Measurements from ENCODE around the gene MTUS2. TPM values are rescaled to one million over a fixed set of nuclear protein-coding genes. Genes with fewer than 3 reads are reported as not detected.

The MTUS2 gene
- total and polyA plus RNA-seq, 2 experiments from 2014 or later: 0.27 to 0.38 TPM

GRCh38 chr13:29382021-29382420 is 561.9 kb downstream of the MTUS2 start (continued):
- TF ChIP-seq EZH2phosphoT487 (IDR thresholded peaks at IDR 0.05; ENCODE audit: unreplicated experiment) (no peak), JUNB (IDR thresholded peaks at IDR 0.05; ENCODE audit: unreplicated experiment) (no peak), ZNF331 (CRISPR knock-in tag; IDR thresholded peaks at IDR 0.05; ENCODE audit: low read depth) (no peak), ZNF114 (CRISPR knock-in tag; IDR thresholded peaks at IDR 0.05) (no peak), CREB1 (CRISPR knock-in tag; IDR thresholded peaks at IDR 0.05; ENCODE audit: low read depth) (no peak), EZH2 (IDR thresholded peaks at IDR 0.05; ENCODE audit: low read depth, unreplicated experiment) (no peak), NANOG (IDR thresholded peaks at IDR 0.05; ENCODE audit: borderline replicate concordance) (no peak)
- TF ChIP-seq, protein P1, sequence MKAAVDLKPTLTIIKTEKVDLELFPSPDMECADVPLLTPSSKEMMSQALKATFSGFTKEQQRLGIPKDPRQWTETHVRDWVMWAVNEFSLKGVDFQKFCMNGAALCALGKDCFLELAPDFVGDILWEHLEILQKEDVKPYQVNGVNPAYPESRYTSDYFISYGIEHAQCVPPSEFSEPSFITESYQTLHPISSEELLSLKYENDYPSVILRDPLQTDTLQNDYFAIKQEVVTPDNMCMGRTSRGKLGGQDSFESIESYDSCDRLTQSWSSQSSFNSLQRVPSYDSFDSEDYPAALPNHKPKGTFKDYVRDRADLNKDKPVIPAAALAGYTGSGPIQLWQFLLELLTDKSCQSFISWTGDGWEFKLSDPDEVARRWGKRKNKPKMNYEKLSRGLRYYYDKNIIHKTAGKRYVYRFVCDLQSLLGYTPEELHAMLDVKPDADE (IDR thresholded peaks at IDR 0.05): no peak

DNA sequence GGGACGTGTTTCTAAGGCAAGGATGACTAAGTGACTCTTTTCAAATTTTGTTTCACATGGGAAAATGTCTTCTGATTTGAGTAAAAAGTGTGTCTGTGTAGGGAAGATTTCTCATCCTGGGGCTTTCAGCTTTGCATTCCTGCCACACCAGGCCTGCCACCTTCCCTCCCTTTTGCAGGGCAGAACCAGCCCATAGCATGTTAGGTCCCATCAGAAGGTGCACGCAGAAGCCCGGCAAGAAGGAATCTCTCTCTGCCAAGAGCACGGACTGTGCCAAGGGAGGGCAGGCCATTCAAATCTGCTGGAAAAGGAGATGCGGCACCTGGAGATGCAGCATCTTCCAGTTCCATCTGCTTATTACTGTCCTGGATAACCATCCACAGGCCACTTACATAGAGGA is 563.3 kb downstream of the MTUS2 start:
- H3K9me3 Mint-ChIP-seq: peaks cover 3% of the 10 kb centered on the region
- no peak for DNase-seq (ENCODE audit: low spot score)
- Histone ChIP-seq H3K4me3 (no peak overlapping the region), H3K9me2 (ENCODE audit: insufficient read depth) (peaks cover 4% of the 10 kb centered on the region), H3K4me1 (ENCODE audit: insufficient read depth) (no peaks in the 10 kb centered on the region), H3K79me2 (replicated peaks; ENCODE audit: insufficient read depth) (no peaks in the 10 kb centered on the region), H3K4me2 (no peak overlapping the region), H3K27ac (ENCODE audit: low read depth) (no peak overlapping the region), H4K20me1 (replicated peaks; ENCODE audit: insufficient read depth) (no peaks in the 10 kb centered on the region), H3K36me3 (ENCODE audit: insufficient read depth) (no peaks in the 10 kb centered on the region), H2AFZ (peak overlapping the region; percentile 47; the same call in 1 of the 2 replicates), H3F3A (replicated peaks; ENCODE audit: low read depth) (no peaks in the 10 kb centered on the region), H3K27me3 (ENCODE audit: insufficient read depth) (no peaks in the 10 kb centered on the region)
- H3K4me3 Mint-ChIP-seq: no peak overlapping the region
- TF ChIP-seq EZH2phosphoT487 (IDR thresholded peaks at IDR 0.05; ENCODE audit: unreplicated experiment) (no peak), ZNF462 (CRISPR knock-in tag; IDR thresholded peaks at IDR 0.05) (no peak), CREB1 (CRISPR knock-in tag; IDR thresholded peaks at IDR 0.05; ENCODE audit: low read depth) (no peak), EZH2 (IDR thresholded peaks at IDR 0.05; ENCODE audit: low read depth, unreplicated experiment) (no peak)
- TF ChIP-seq, protein P2, sequence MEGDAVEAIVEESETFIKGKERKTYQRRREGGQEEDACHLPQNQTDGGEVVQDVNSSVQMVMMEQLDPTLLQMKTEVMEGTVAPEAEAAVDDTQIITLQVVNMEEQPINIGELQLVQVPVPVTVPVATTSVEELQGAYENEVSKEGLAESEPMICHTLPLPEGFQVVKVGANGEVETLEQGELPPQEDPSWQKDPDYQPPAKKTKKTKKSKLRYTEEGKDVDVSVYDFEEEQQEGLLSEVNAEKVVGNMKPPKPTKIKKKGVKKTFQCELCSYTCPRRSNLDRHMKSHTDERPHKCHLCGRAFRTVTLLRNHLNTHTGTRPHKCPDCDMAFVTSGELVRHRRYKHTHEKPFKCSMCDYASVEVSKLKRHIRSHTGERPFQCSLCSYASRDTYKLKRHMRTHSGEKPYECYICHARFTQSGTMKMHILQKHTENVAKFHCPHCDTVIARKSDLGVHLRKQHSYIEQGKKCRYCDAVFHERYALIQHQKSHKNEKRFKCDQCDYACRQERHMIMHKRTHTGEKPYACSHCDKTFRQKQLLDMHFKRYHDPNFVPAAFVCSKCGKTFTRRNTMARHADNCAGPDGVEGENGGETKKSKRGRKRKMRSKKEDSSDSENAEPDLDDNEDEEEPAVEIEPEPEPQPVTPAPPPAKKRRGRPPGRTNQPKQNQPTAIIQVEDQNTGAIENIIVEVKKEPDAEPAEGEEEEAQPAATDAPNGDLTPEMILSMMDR (conservative IDR thresholded peaks at IDR 0.05; ENCODE audit: low read depth in 2 of 2): no peak
- peaks cover 2% of the 10 kb centered on the region; the same call in 1 of the 3 replicates for H3K36me3 Mint-ChIP-seq (ENCODE audit: low read depth)
- no peaks in the 10 kb centered on the region for H3K27me3 Mint-ChIP-seq (ENCODE audit: insufficient read depth, low read depth, poor library complexity)
- H3K4me1 Mint-ChIP-seq: 0 out of 3 replicates have a peak, but pooled peaks cover 3% of the 10 kb centered on the region
- no peak overlapping the region for H3K27ac Mint-ChIP-seq
- no peak for ATAC-seq
